HEK293T (cell line): ENCODE results near the gene GPR152.
"Not testable (repeated sequence)": the region's sequence is repeated elsewhere in the genome, so short reads cannot be mapped to it uniquely, and the experiment has no call there.

Source experiments
- CTCF ChIA-PET: fragments of 350-600 bp; formaldehyde crosslinking; extraction: SDS; loops from one replicate; lab custom pipeline; 2021; ENCODE audit warnings: antibody characterized with exemption, inconsistent platforms; lab: Yijun Ruan, JAX
- POLR2A ChIA-PET: fragments of 350-600 bp; formaldehyde crosslinking; extraction: SDS; loops from one replicate; lab custom pipeline; 2020; ENCODE audit warnings: antibody characterized with exemption, inconsistent platforms; lab: Yijun Ruan, JAX
- DNase-seq: peaks from one replicate; pipeline ENCODE4 v3.0.0; 2012; ENCODE audit warnings: mixed read lengths; ENCODE audit errors: extremely low spot score
- ARNT ChIP-seq: fragments of 450-650 bp; IDR thresholded peaks from 2 replicates; pipeline ENCODE4 v1.6.1; 2017; ENCODE audit warnings: mild to moderate bottlenecking
- BHLHE40 ChIP-seq: fragments of 450-650 bp; IDR thresholded peaks from 2 replicates; pipeline ENCODE4 v1.6.1; 2016; ENCODE audit warnings: mild to moderate bottlenecking, moderate library complexity, borderline replicate concordance
- CTBP1 ChIP-seq: fragments of 450-650 bp; IDR thresholded peaks from 2 replicates; pipeline ENCODE4 v1.6.1; 2016; ENCODE audit warnings: borderline replicate concordance
- ELF4 ChIP-seq: fragments of 450-650 bp; IDR thresholded peaks from 2 replicates; pipeline ENCODE4 v1.6.1; 2017; ENCODE audit warnings: antibody characterized with exemption
- FOXA1 ChIP-seq: fragments of 450-650 bp; IDR thresholded peaks from 2 replicates; pipeline ENCODE4 v1.6.1; 2016; ENCODE audit warnings: mild to moderate bottlenecking
- FOXK2 ChIP-seq: fragments of 450-650 bp; IDR thresholded peaks from 2 replicates; pipeline ENCODE4 v1.6.1; 2016; ENCODE audit warnings: mild to moderate bottlenecking
- FOXM1 ChIP-seq: fragments of 450-650 bp; IDR thresholded peaks from 2 replicates; pipeline ENCODE4 v1.6.1; 2017; ENCODE audit warnings: mild to moderate bottlenecking, borderline replicate concordance
- HDGF ChIP-seq: fragments of 450-650 bp; IDR thresholded peaks from 2 replicates; pipeline ENCODE4 v1.6.1; 2017; ENCODE audit warnings: antibody characterized with exemption, borderline replicate concordance
- L3MBTL2 ChIP-seq: fragments of 450-650 bp; conservative IDR thresholded peaks from 2 replicates; pipeline ENCODE4 v1.6.1; 2016; ENCODE audit warnings: mild to moderate bottlenecking
- LEF1 ChIP-seq: fragments of 450-650 bp; IDR thresholded peaks from 2 replicates; pipeline ENCODE4 v1.6.1; 2017; ENCODE audit warnings: mild to moderate bottlenecking, borderline replicate concordance
- NFRKB ChIP-seq: fragments of 450-650 bp; IDR thresholded peaks from 2 replicates; pipeline ENCODE4 v1.6.1; 2016; ENCODE audit warnings: mild to moderate bottlenecking, moderate library complexity
- PKNOX1 ChIP-seq: fragments of 450-650 bp; IDR thresholded peaks from 2 replicates; pipeline ENCODE4 v1.6.1; 2016
- SP1 ChIP-seq: fragments of 450-650 bp; IDR thresholded peaks from 2 replicates; pipeline ENCODE4 v1.6.1; 2017
- SUZ12 ChIP-seq: fragments of 450-650 bp; IDR thresholded peaks from 2 replicates; pipeline ENCODE4 v1.6.1; 2016; ENCODE audit warnings: mild to moderate bottlenecking
- TARDBP ChIP-seq: fragments of 450-650 bp; IDR thresholded peaks from 2 replicates; pipeline ENCODE4 v1.6.1; 2016
- ZNF384 ChIP-seq: fragments of 450-650 bp; IDR thresholded peaks from 2 replicates; pipeline ENCODE4 v1.6.1; 2016

The GPR152 gene

GRCh38 chr11:67429038-67429668 lies 23.4 kb downstream of the GPR152 start:
- no peak for DNase-seq
- TF ChIP-seq ARNT (no peak), CTBP1 (no peak), FOXM1 (no peak), LEF1 (no peak), PKNOX1 (no peak), SUZ12 (no peak), FOXK2 (no peak), NFRKB (no peak), FOXA1 (no peak), BHLHE40 (no peak), L3MBTL2 (no peak), ZNF384 (no peak), ELF4 (no peak), HDGF (no peak), TARDBP (no peak), SP1 (no peak)
- ChIA-PET CTCF (no interaction called here), POLR2A (interaction anchor here (1.2 to 3.2 kb wide), 12 partner anchors 9 to 62 kb away, joined by 3 to 12 read pairs (median 6); partner anchors contain the start of genes CORO1B, PPP1CA, RAD9A and TMEM134)

- ChIA-PET POLR2A (interaction anchor here (1.2 to 3.2 kb wide), 13 partner anchors 9 to 63 kb away, joined by 3 to 12 read pairs (median 4); partner anchors contain the start of genes CORO1B, PPP1CA, RAD9A and TBC1D10C), CTCF (no interaction called here)
- DNase-seq = peak; percentile 98
- TF ChIP-seq PKNOX1 (peak; percentile 97), L3MBTL2 (0 out of 2 replicates have a peak, but pooled peaks have one; percentile 13), LEF1 (no peak), SP1 (no peak), HDGF (no peak), BHLHE40 (no peak), FOXA1 (no peak), TARDBP (no peak), FOXK2 (no peak), ARNT (no peak), NFRKB (no peak), FOXM1 (no peak; the same call in 1 of the 2 replicates), ELF4 (no peak; the same call in 1 of the 2 replicates), ZNF384 (no peak)
Observed at GRCh38 chr11:67428052-67429001, 24.2 kb downstream of the GPR152 start, which contains the start of gene RPS6KB2. Gene RPS6KB2, plus strand, starts transcription at chr11:67428494. Its CDS starts 52 bp downstream, at chr11:67428546.

- CTCF ChIA-PET, DNase-seq: not testable (repeated sequence)
- POLR2A ChIA-PET = interaction anchor here (1.2 to 3.2 kb wide), 3 partner anchors 8 to 36 kb away, joined by 3 to 11 read pairs (median 8); partner anchors contain the start of genes RAD9A and TBC1D10C
Observed at GRCh38 chr11:67427364-67427859, 25.1 kb downstream of the GPR152 start.

GRCh38 chr11:67423891-67424613 lies 28.5 kb downstream of the GPR152 start:
- TF ChIP-seq ARNT (no peak), TARDBP (no peak)
- DNase-seq = no peak
- POLR2A ChIA-PET = interaction anchor here (1.4 to 1.8 kb wide), 3 partner anchors 19 to 32 kb away, joined by 3 to 9 read pairs (median 3); partner anchors contain the start of genes CORO1B, PPP1CA and RAD9A
- CTCF ChIA-PET = no interaction called here

- no peak for TF ChIP-seq SUZ12
- no peak for TF ChIP-seq HDGF
- TF ChIP-seq TARDBP = no peak
- no peak for TF ChIP-seq BHLHE40
- TF ChIP-seq L3MBTL2 = no peak
- no peak for TF ChIP-seq SP1
- TF ChIP-seq FOXM1 = no peak
- no peak for TF ChIP-seq NFRKB
- no peak for TF ChIP-seq PKNOX1
- TF ChIP-seq LEF1 = no peak
- no peak for TF ChIP-seq FOXA1
- no peak for TF ChIP-seq CTBP1
- DNase-seq = no peak
- POLR2A ChIA-PET = interaction anchor here (1.4 to 1.8 kb wide), 3 partner anchors 20 to 32 kb away, joined by 3 to 9 read pairs (median 3); partner anchors contain the start of genes CORO1B, PPP1CA and RAD9A
- CTCF ChIA-PET = no interaction called here
Observed at GRCh38 chr11:67423466-67423865, 29.1 kb downstream of the GPR152 start.
